CD14-positive monocyte (primary cell): ENCODE data around the gene OSMR. TPM values are rescaled to one million over a fixed set of nuclear protein-coding genes. Genes with fewer than 3 reads are reported as not detected.

Source experiments
- DNase-seq, 3 donors: peaks; one replicate each; pipeline ENCODE4 v3.0.0-alpha.2; 2011 to 2022
- H2AFZ ChIP-seq: 2 replicates; pipeline ENCODE4 v1.6.0; 2012; ENCODE audit warnings: mild to moderate bottlenecking, low read depth, low read length, inconsistent platforms; ENCODE audit not compliant: insufficient read depth, poor library complexity, severe bottlenecking
- H3K27ac ChIP-seq, 2 donors: 1 replicate in 1 of 2; 2 replicates in 1 of 2; pipeline ENCODE4 v1.5.1; 2012 to 2013; ENCODE audit warnings: low read length in 2 of 2, control low read depth in 1 of 2, inconsistent platforms in 1 of 2, low read depth in 1 of 2, mild to moderate bottlenecking in 1 of 2
- H3K27me3 ChIP-seq, 2 donors: one replicate each; pipeline versions ENCODE4 v1.6.0 to v1.6.1; 2011 to 2013; ENCODE audit warnings: low read length in 2 of 2; ENCODE audit not compliant: control insufficient read depth in 2 of 2, insufficient read depth in 2 of 2
- H3K36me3 ChIP-seq, 2 donors: replicated peaks in 1 of 2; 1 replicate in 1 of 2; 2 replicates in 1 of 2; pipeline versions ENCODE4 v1.5.1 to v1.6.1; 2012 to 2013; ENCODE audit warnings: low read length in 2 of 2, control low read depth in 1 of 2, inconsistent platforms in 1 of 2, mild to moderate bottlenecking in 1 of 2; ENCODE audit not compliant: insufficient read depth in 2 of 2, control insufficient read depth in 1 of 2
- H3K4me1 ChIP-seq, 2 donors: 1 replicate in 1 of 2; 2 replicates in 1 of 2; pipeline versions ENCODE4 v1.5.1 to v1.6.1; 2012 to 2013; ENCODE audit warnings: low read length in 2 of 2, control low read depth in 1 of 2, inconsistent platforms in 1 of 2, mild to moderate bottlenecking in 1 of 2, moderate library complexity in 1 of 2; ENCODE audit not compliant: insufficient read depth in 2 of 2, control insufficient read depth in 1 of 2
- H3K4me2 ChIP-seq: replicated peaks from 2 replicates; pipeline ENCODE3; 2012; ENCODE audit warnings: low read length, moderate library complexity, mild to moderate bottlenecking; ENCODE audit not compliant: poor library complexity, severe bottlenecking; ENCODE audit errors: extremely low read depth
- H3K4me3 ChIP-seq, 3 experiments: fragments of 200-600 bp in 1 of 3; sonication (generic) in 1 of 3; replicated peaks in 1 of 3; 1 replicate in 2 of 3; 2 replicates in 1 of 3; pipeline ENCODE4 v1.5.1; 2011 to 2013; ENCODE audit warnings: low read length in 3 of 3, mild to moderate bottlenecking in 3 of 3, control low read depth in 2 of 3, low read depth in 2 of 3, inconsistent platforms in 1 of 3, moderate library complexity in 1 of 3
- H3K79me2 ChIP-seq: 2 replicates; pipeline ENCODE4 v1.6.0; 2012; ENCODE audit warnings: mild to moderate bottlenecking, control low read depth, inconsistent platforms, low read length, moderate library complexity; ENCODE audit not compliant: insufficient read depth
- H3K9ac ChIP-seq: 2 replicates; pipeline ENCODE4 v1.6.0; 2017; ENCODE audit warnings: low read length, mild to moderate bottlenecking; ENCODE audit not compliant: insufficient read depth, poor library complexity, severe bottlenecking
- H3K9me3 ChIP-seq, 2 donors: replicated peaks in 1 of 2; 1 replicate in 1 of 2; 2 replicates in 1 of 2; pipeline versions ENCODE4 v1.5.1 to v1.6.1; 2012 to 2013; ENCODE audit warnings: low read length in 2 of 2, control low read depth in 1 of 2; ENCODE audit not compliant: control insufficient read depth in 1 of 2, insufficient read depth in 1 of 2
- H4K20me1 ChIP-seq: 2 replicates; pipeline ENCODE4 v1.6.0; 2012; ENCODE audit warnings: mild to moderate bottlenecking, low read length, control low read depth, moderate library complexity; ENCODE audit not compliant: insufficient read depth
- H3K27ac Mint-ChIP-seq, 7 donors: one replicate each; pipeline ENCODE4 v1.8.0; 2020; ENCODE audit warnings: mild to moderate bottlenecking in 7 of 7, mixed read lengths in 7 of 7, moderate library complexity in 6 of 7, inconsistent platforms in 2 of 7
- H3K27me3 Mint-ChIP-seq, 3 donors: one replicate each; pipeline ENCODE4 v1.8.0; 2021 to 2022; ENCODE audit warnings: low read depth in 3 of 3, mild to moderate bottlenecking in 3 of 3, mixed read lengths in 3 of 3, moderate library complexity in 3 of 3, inconsistent platforms in 1 of 3
- H3K36me3 Mint-ChIP-seq, 2 donors: one replicate each; pipeline ENCODE4 v1.8.0; 2020; ENCODE audit warnings: mixed read lengths in 2 of 2, inconsistent platforms in 1 of 2, mild to moderate bottlenecking in 1 of 2
- H3K4me1 Mint-ChIP-seq: one replicate; pipeline ENCODE4 v1.8.0; 2020; ENCODE audit warnings: mild to moderate bottlenecking, mixed read lengths
- H3K4me3 Mint-ChIP-seq, 2 donors: one replicate each; pipeline ENCODE4 v1.8.0; 2020; ENCODE audit warnings: mild to moderate bottlenecking in 2 of 2, mixed read lengths in 2 of 2, moderate library complexity in 1 of 2
- H3K9me3 Mint-ChIP-seq, 7 donors: one replicate each; pipeline ENCODE4 v1.8.0; 2020 to 2022; ENCODE audit warnings: mixed read lengths in 7 of 7, mild to moderate bottlenecking in 6 of 7, moderate library complexity in 6 of 7, inconsistent platforms in 2 of 7
- CTCF ChIP-seq: fragments of 200-600 bp; IDR thresholded peaks from one replicate; pipeline ENCODE4 v1.8.0; 2022; ENCODE audit warnings: antibody characterized with exemption, mild to moderate bottlenecking
- WGBS: methylation state at CpG from one replicate; pipeline ENCODE4 v1.1.5; 2013; ENCODE audit warnings: missing lambda C conversion rate; ENCODE audit not compliant: insufficient coverage; 5-methylcytosine and 5-hydroxymethylcytosine counted together
- intact Hi-C, 2 donors: fragments of 100-400 bp; cut with micrococcal nuclease; formaldehyde crosslinking; loops; one replicate each; pipeline versions ENCODE4 v1.15.0 to v1.15.1; 2023
- polyA plus RNA-seq, 3 donors: library from polyadenylated mRNA; depleted of rRNA in 1 of 3; unstranded in 2 of 3; stranded (reverse) in 1 of 3; fragments of 300-500 nt in 2 of 3; fragments of >200 nt in 1 of 3; fragmentation: Illumina TruSeq in 2 of 3; gene quantifications; 1 replicate in 2 of 3; 2 replicates in 1 of 3; pipeline ENCODE4 v1.2.3, GENCODE V29; 2012 to 2021

OSMR gene
- polyA plus RNA-seq, 3 donors: not detected

- Mint-ChIP-seq H3K9me3 (peaks cover 2 to 12% (median 7%) of the 10 kb centered on the region in 7 donors), H3K4me3 (no peak overlapping the region), H3K4me1 (no peaks in the 10 kb centered on the region), H3K27me3 (peaks cover 4 to 17% (median 7%) of the 10 kb centered on the region in 3 donors), H3K27ac (no peak overlapping the region), H3K36me3 (no peaks in the 10 kb centered on the region)
- Histone ChIP-seq H3K4me2 (no peak overlapping the region), H2AFZ (no peak overlapping the region), H3K4me3 (no peak overlapping the region), H3K27ac (no peak overlapping the region), H3K9me3 (peaks cover 11 to 12% of the 10 kb centered on the region in 2 donors), H3K4me1 (no peaks in the 10 kb centered on the region), H3K79me2 (no peaks in the 10 kb centered on the region), H3K9ac (no peak overlapping the region), H3K27me3 (peaks cover 5 to 8% of the 10 kb centered on the region in 2 donors), H3K36me3 (no peaks in the 10 kb centered on the region), H4K20me1 (no peaks in the 10 kb centered on the region)
- no peak for TF ChIP-seq CTCF
- no CpG with 5 or more reads among the region's 4 CpGs for WGBS
- DNase-seq: no peak
- intact Hi-C loops: no loop called here
Observed at GRCh38 chr5:38823503-38823902, 22.3 kb upstream of the OSMR start.

GRCh38 chr5:38824821-38825220 lies 21.0 kb upstream of the OSMR start:
- H3K4me2 ChIP-seq: no peak overlapping the region
- intact Hi-C loops: no loop called here

More at GRCh38 chr5:38824821-38825220, 21.0 kb upstream of the OSMR start:
- Histone ChIP-seq H4K20me1 (no peaks in the 10 kb centered on the region), H3K79me2 (no peaks in the 10 kb centered on the region), H3K4me1 (no peaks in the 10 kb centered on the region), H3K4me3 (no peak overlapping the region), H3K9ac (no peak overlapping the region), H3K9me3 (peaks cover 11 to 12% of the 10 kb centered on the region in 2 donors), H2AFZ (no peak overlapping the region), H3K36me3 (no peaks in the 10 kb centered on the region), H3K27me3 (peaks cover 8 to 14% of the 10 kb centered on the region in 2 donors), H3K27ac (no peak overlapping the region)
- peaks cover 7 to 19% (median 9%) of the 10 kb centered on the region in 3 donors for H3K27me3 Mint-ChIP-seq
- peaks cover 2 to 12% (median 5%) of the 10 kb centered on the region in 7 donors for H3K9me3 Mint-ChIP-seq
- H3K27ac Mint-ChIP-seq: no peak overlapping the region
- WGBS: no CpG with 5 or more reads among the region's 5 CpGs
- H3K4me1 Mint-ChIP-seq: no peaks in the 10 kb centered on the region
- TF ChIP-seq CTCF: no peak
- DNase-seq: no peak
- H3K36me3 Mint-ChIP-seq: no peaks in the 10 kb centered on the region
- H3K4me3 Mint-ChIP-seq: no peak overlapping the region
